WTC11 (cell line): ENCODE data around the gene RBM20. TPM values are rescaled to one million over a fixed set of nuclear protein-coding genes. Genes with fewer than 3 reads are reported as not detected.

Experiments
- ATAC-seq: fragments of 200-7000 bp; cut with Tn5 transposase; 2 replicates; pipeline ENCODE4 v1.10.0; 2021; ENCODE audit warnings: mild to moderate bottlenecking, moderate library complexity
- CTCF ChIA-PET: fragments of 300-600 bp; sonication (Branson Sonifier 250); formaldehyde crosslinking; loops from one replicate; lab custom pipeline; 2021; ENCODE audit warnings: antibody characterized with exemption; lab: Charles Lee
- POLR2A ChIA-PET: fragments of 350-600 bp; sonication (Branson Sonifier 250); formaldehyde crosslinking; loops from one replicate; lab custom pipeline; 2021; ENCODE audit warnings: antibody characterized with exemption; lab: Charles Lee
- DNase-seq: peaks from one replicate; pipeline ENCODE4 v3.0.0; 2021; ENCODE audit warnings: low spot score
- H3K27ac Mint-ChIP-seq: 2 replicates; pipeline ENCODE4 v1.8.0; 2021; ENCODE audit warnings: mixed read lengths
- H3K27me3 Mint-ChIP-seq: 2 replicates; pipeline ENCODE4 v1.8.0; 2021; ENCODE audit warnings: low read depth, mild to moderate bottlenecking, moderate library complexity, mixed read lengths
- H3K36me3 Mint-ChIP-seq: 2 replicates; pipeline ENCODE4 v1.8.0; 2021; ENCODE audit warnings: mixed read lengths
- H3K4me1 Mint-ChIP-seq: 2 replicates; pipeline ENCODE4 v1.8.0; 2022; ENCODE audit warnings: mixed read lengths
- H3K4me3 Mint-ChIP-seq: 2 replicates; pipeline ENCODE4 v1.8.0; 2021; ENCODE audit warnings: mild to moderate bottlenecking, moderate library complexity, mixed read lengths
- H3K9me3 Mint-ChIP-seq: 2 replicates; pipeline ENCODE4 v1.8.0; 2021; ENCODE audit warnings: mixed read lengths
- ATF1 ChIP-seq: sonication (generic); formaldehyde crosslinking; IDR thresholded peaks from 2 replicates; pipeline ENCODE4 v1.8.1; 2023; ENCODE audit warnings: mild to moderate bottlenecking, moderate library complexity, missing genetic modification reagents
- CTCF ChIP-seq: fragments of 200-600 bp; IDR thresholded peaks from 2 replicates; pipeline ENCODE4 v1.8.0; 2022; ENCODE audit warnings: antibody characterized with exemption
- FOXK1 ChIP-seq: sonication (generic); formaldehyde crosslinking; IDR thresholded peaks from 2 replicates; pipeline ENCODE4 v1.8.0; 2022; ENCODE audit warnings: mild to moderate bottlenecking, moderate library complexity, missing genetic modification reagents
- FOXP1 ChIP-seq: sonication (generic); formaldehyde crosslinking; IDR thresholded peaks from 2 replicates; pipeline ENCODE4 v1.8.0; 2022; ENCODE audit warnings: missing genetic modification reagents, mild to moderate bottlenecking, moderate library complexity, borderline replicate concordance
- HMGXB4 ChIP-seq: sonication (generic); formaldehyde crosslinking; IDR thresholded peaks from 2 replicates; pipeline ENCODE4 v1.8.1; 2023; ENCODE audit warnings: mild to moderate bottlenecking, moderate library complexity, missing genetic modification reagents
- MAX ChIP-seq: sonication (generic); formaldehyde crosslinking; IDR thresholded peaks from 2 replicates; pipeline ENCODE4 v1.8.0; 2022; ENCODE audit warnings: mild to moderate bottlenecking, missing genetic modification reagents
- MLX ChIP-seq: sonication (generic); formaldehyde crosslinking; IDR thresholded peaks from 2 replicates; pipeline ENCODE4 v1.8.1; 2023; ENCODE audit warnings: mild to moderate bottlenecking, missing genetic modification reagents, moderate library complexity
- NR2C2 ChIP-seq: sonication (generic); formaldehyde crosslinking; IDR thresholded peaks from 2 replicates; pipeline ENCODE4 v1.8.0; 2022; ENCODE audit warnings: mild to moderate bottlenecking, missing genetic modification reagents
- PRDM15 ChIP-seq: sonication (generic); formaldehyde crosslinking; IDR thresholded peaks from 2 replicates; pipeline ENCODE4 v1.8.0; 2022; ENCODE audit warnings: missing genetic modification reagents
- PREB ChIP-seq: sonication (generic); formaldehyde crosslinking; IDR thresholded peaks from 2 replicates; pipeline ENCODE4 v1.8.1; 2022; ENCODE audit warnings: mild to moderate bottlenecking, missing genetic modification reagents, moderate library complexity, borderline replicate concordance
- SMAD4 ChIP-seq: sonication (generic); formaldehyde crosslinking; IDR thresholded peaks from 2 replicates; pipeline ENCODE4 v1.8.0; 2022; ENCODE audit warnings: mild to moderate bottlenecking, missing genetic modification reagents
- TP53 ChIP-seq: sonication (generic); formaldehyde crosslinking; IDR thresholded peaks from 2 replicates; pipeline ENCODE4 v1.8.1; 2023; ENCODE audit warnings: mild to moderate bottlenecking, missing genetic modification reagents
- USF1 ChIP-seq: sonication (generic); formaldehyde crosslinking; IDR thresholded peaks from 2 replicates; pipeline ENCODE4 v1.8.0; 2022; ENCODE audit warnings: mild to moderate bottlenecking, missing genetic modification reagents
- ZNF121 ChIP-seq: sonication (generic); formaldehyde crosslinking; IDR thresholded peaks from 2 replicates; pipeline ENCODE4 v1.8.0; 2023; ENCODE audit warnings: missing genetic modification reagents
- ZNF219 ChIP-seq: sonication (generic); formaldehyde crosslinking; IDR thresholded peaks from 2 replicates; pipeline ENCODE4 v1.8.0; 2023; ENCODE audit warnings: missing genetic modification reagents, mild to moderate bottlenecking, borderline replicate concordance
- ZNF423 ChIP-seq: fragments of 250-450 bp; sonication (Bioruptor Pico); IDR thresholded peaks from 2 replicates; pipeline ENCODE4 v2.1.2; 2022; ENCODE audit warnings: mild to moderate bottlenecking, moderate library complexity
- ZNF425 ChIP-seq: fragments of 250-450 bp; sonication (Bioruptor Pico); conservative IDR thresholded peaks from 2 replicates; pipeline ENCODE4 v1.9.0; 2021; ENCODE audit warnings: mild to moderate bottlenecking
- total RNA-seq: library from RNA; stranded (reverse); gene quantifications from 3 replicates; pipeline ENCODE4 v1.2.3, GENCODE V29; 2021

RBM20 gene
- total RNA-seq, 1 experiment from 2014 or later, result 0.52 TPM

GRCh38 chr10:110671788-110672579, 27.8 kb downstream of the RBM20 start:
- H3K36me3 Mint-ChIP-seq, result no peaks in the 10 kb centered on the region
- peaks cover 26% of the 10 kb centered on the region for H3K4me1 Mint-ChIP-seq
- ChIA-PET CTCF (interaction anchor here (0.5 to 2.4 kb wide), 26 partner anchors 9 to 528 kb away, joined by 3 to 19 read pairs (median 4); partner anchors contain the start of genes RBM20 and SMNDC1), POLR2A (interaction anchor here (0.7 kb wide), 1 partner anchor 12 kb away, joined by 5 read pairs; no protein-coding TSS in a partner anchor)
- TF ChIP-seq CTCF (peak; percentile 34; the same call in 1 of the 2 replicates), PREB (no peak), NR2C2 (CRISPR knock-in tag) (no peak), PRDM15 (CRISPR knock-in tag) (peak; percentile 71; the same call in 1 of the 2 replicates), HMGXB4 (peak; percentile 62; the same call in 1 of the 2 replicates), FOXP1 (CRISPR knock-in tag) (peak; percentile 11; the same call in 1 of the 2 replicates), ZNF219 (CRISPR knock-in tag) (no peak), ZNF423 (peak; percentile 94), MAX (CRISPR knock-in tag) (peak; percentile 45; the same call in 1 of the 2 replicates), ZNF121 (CRISPR knock-in tag) (no peak)
- no peak overlapping the region for H3K27ac Mint-ChIP-seq
- ATAC-seq (peak; percentile 85), DNase-seq (peak; percentile 80)
- no peaks in the 10 kb centered on the region for H3K9me3 Mint-ChIP-seq
- peaks cover 77% of the 10 kb centered on the region for H3K27me3 Mint-ChIP-seq
- H3K4me3 Mint-ChIP-seq, result peak overlapping the region; percentile 66

- Mint-ChIP-seq H3K27me3 (peaks cover 71% of the 10 kb centered on the region), H3K27ac (no peak overlapping the region), H3K9me3 (no peaks in the 10 kb centered on the region), H3K36me3 (no peaks in the 10 kb centered on the region), H3K4me1 (peaks cover 20% of the 10 kb centered on the region), H3K4me3 (peak overlapping the region; percentile 66)
- CTCF ChIA-PET, result interaction anchor here (0.5 to 2.4 kb wide), 23 partner anchors 8 to 527 kb away, joined by 3 to 19 read pairs (median 5); partner anchors contain the start of genes RBM20 and SMNDC1
- DNase-seq, result no peak
- ATAC-seq, result no peak
- POLR2A ChIA-PET, result no interaction called here
- TF ChIP-seq SMAD4 (CRISPR knock-in tag) (no peak), HMGXB4 (no peak), TP53 (CRISPR knock-in tag) (no peak), ZNF425 (CRISPR knock-in tag) (no peak), MLX (CRISPR knock-in tag) (no peak), ATF1 (no peak), USF1 (CRISPR knock-in tag) (no peak), FOXK1 (no peak)
Observed at GRCh38 chr10:110672580-110672919, 28.4 kb downstream of the RBM20 start.
